ENCODE data around the gene ERFL. TPM values are rescaled to one million over a fixed set of nuclear protein-coding genes. Genes with fewer than 3 reads are reported as not detected.
A peak's percentile ranks its signal among the peaks of the same experiment; 100 is the strongest.

Gene ERFL
- total and polyA plus RNA-seq, 2 of the 8 experiments (the other 6 are each of a cell fraction or from before 2014, with no cell fraction given): 0.12 TPM; not detected in 1

GRCh38 chr19:41911889-41912731, 16.1 kb downstream of the ERFL start:
- 15% methylated on average over 29 of the region's 29 CpGs; no CpG with 5 or more reads in 1 of the 2 experiments for WGBS, 2 experiments (ENCODE audit: extremely low coverage in 1 of 2, insufficient coverage in 1 of 2, insufficient read length in 1 of 2, insufficient replicate concordance in 2 of 2, low coverage in 1 of 2, low lambda C conversion rate in 2 of 2, missing lambda C conversion rate in 1 of 2)
- peak overlapping the region in 2 of 4 experiments; percentile 40 to 52; a peak in 5 of 8 replicates for H3K4me3 ChIP-seq (ENCODE audit: extremely low read depth in 1 of 4, insufficient read depth in 2 of 4, low read depth in 3 of 4, low read length in 4 of 4)
- H4K8ac ChIP-seq (ENCODE audit: extremely low read depth, insufficient read depth, low read length): no peak overlapping the region
- peak overlapping the region; percentile 52; the same call in 1 of the 2 replicates for H2BK5ac ChIP-seq (ENCODE audit: low read depth, low read length)
- H3K23ac ChIP-seq (ENCODE audit: insufficient read length): no peak overlapping the region
- H3K79me2 ChIP-seq (ENCODE audit: control insufficient read depth in 1 of 2, insufficient read depth in 2 of 2, low read length in 2 of 2): no peaks in the 10 kb centered on the region
- H2AFZ ChIP-seq (ENCODE audit: low read length): no peak overlapping the region
- no peak overlapping the region for H3K14ac ChIP-seq (ENCODE audit: insufficient read length)
- FAIRE-seq (no peak), DNase-seq (ENCODE audit: low read depth in 1 of 2, low spot score in 2 of 2) (no peak)
- H3K4ac ChIP-seq (replicated peaks; ENCODE audit: insufficient read length, low read depth, low read length): no peak overlapping the region
- no peak overlapping the region for H3K9ac ChIP-seq (replicated peaks in 1 of 4; ENCODE audit: extremely low read depth in 1 of 4, low read depth in 3 of 4, low read length in 3 of 4)
- H3K4me1 ChIP-seq (replicated peaks in 1 of 4; ENCODE audit: control insufficient read depth in 3 of 4, insufficient read depth in 4 of 4, low read length in 3 of 4): peaks cover 0 to 23% (median 5%) of the 10 kb centered on the region in 4 experiments; a peak in 5 of 7 replicates
- no peaks in the 10 kb centered on the region for H3K36me3 ChIP-seq (ENCODE audit: control insufficient read depth in 2 of 4, insufficient read depth in 4 of 4, low read length in 3 of 4)
- H3K9me3 ChIP-seq (ENCODE audit: insufficient read depth in 2 of 2, low read depth in 1 of 2, low read length in 1 of 2): no peaks in the 10 kb centered on the region
- peak overlapping the region; percentile 90; the same call in 1 of the 2 replicates for H2BK12ac ChIP-seq (ENCODE audit: low read depth, low read length)
- H3K27ac ChIP-seq (ENCODE audit: low read depth, low read length): no peak overlapping the region
- H2BK120ac ChIP-seq (replicated peaks; ENCODE audit: low read depth, low read length): no peak overlapping the region
- no peak overlapping the region; the same call in 1 of the 2 replicates for H3K18ac ChIP-seq (ENCODE audit: extremely low read depth, low read length)
- peaks cover 9 to 33% of the 10 kb centered on the region in 2 experiments for H4K20me1 ChIP-seq (replicated peaks in 1 of 2; ENCODE audit: control insufficient read depth in 1 of 2, insufficient read depth in 2 of 2, low read length in 2 of 2)
- H3K4me2 ChIP-seq (ENCODE audit: insufficient read depth in 1 of 2, low read depth in 2 of 2, low read length in 2 of 2): peak overlapping the region; percentile 54 to 87
- H4K91ac ChIP-seq (replicated peaks; ENCODE audit: insufficient read length, low read length): peak overlapping the region; percentile 37
- peaks cover 56 to 79% (median 75%) of the 10 kb centered on the region in 4 experiments for H3K27me3 ChIP-seq (replicated peaks in 1 of 4; ENCODE audit: control insufficient read depth in 3 of 4, extremely low read depth in 1 of 4, insufficient read depth in 3 of 4, low read length in 3 of 4)
- H3K79me1 ChIP-seq (ENCODE audit: low read depth, low read length): peaks cover 2% of the 10 kb centered on the region
- H2AK5ac ChIP-seq (ENCODE audit: low read depth, low read length): 0 out of 2 replicates have a peak overlapping the region, but pooled peaks have one; percentile 27
- H4K5ac ChIP-seq (ENCODE audit: insufficient read length, low read depth, low read length): no peak overlapping the region
- H2BK15ac ChIP-seq (ENCODE audit: low read length): 0 out of 2 replicates have a peak overlapping the region, but pooled peaks have one; percentile 65
- ChIA-PET CTCF (ENCODE audit: partially characterized antibody) (interaction anchor here (0.8 to 1.8 kb wide), 7 partner anchors 10 to 34 kb away, joined by 3 to 8 read pairs (median 6); no protein-coding TSS in a partner anchor), POLR2A (ENCODE audit: partially characterized antibody) (interaction anchor here (0.7 to 13.1 kb wide), 18 partner anchors 10 to 85 kb away, joined by 3 to 167 read pairs (median 4); partner anchors contain the start of genes ERFL, RABAC1 and RPS19)
- peaks cover 9% of the 10 kb centered on the region; the same call in 1 of the 2 replicates for H3K23me2 ChIP-seq (ENCODE audit: low read depth, low read length)
- H2BK20ac ChIP-seq (ENCODE audit: low read length): no peak overlapping the region
- H3K56ac ChIP-seq (replicated peaks; ENCODE audit: insufficient read length, low read depth, low read length): no peak overlapping the region
- peak; percentile 46 for TF ChIP-seq RNF2 (IDR thresholded peaks at IDR 0.05; ENCODE audit: borderline replicate concordance, low read depth, low read length, missing control alignments, poor library complexity, severe bottlenecking)
- TF ChIP-seq SUZ12 (IDR thresholded peaks at IDR 0.05; ENCODE audit: low read length): peak; percentile 90
- TF ChIP-seq YY1 (IDR thresholded peaks at IDR 0.05; ENCODE audit: low read depth, low read length): no peak
- TF ChIP-seq BACH1 (IDR thresholded peaks at IDR 0.05; ENCODE audit: low read length): no peak
- TF ChIP-seq SIRT6 (IDR thresholded peaks at IDR 0.05; ENCODE audit: low read length): no peak
- TF ChIP-seq ZNF274 (IDR thresholded peaks at IDR 0.05; ENCODE audit: borderline replicate concordance, extremely low read depth, low read length): no peak
- no peak for TF ChIP-seq CHD1 (IDR thresholded peaks at IDR 0.05; ENCODE audit: low read depth, low read length)
- TF ChIP-seq EZH2 (IDR thresholded peaks at IDR 0.05; ENCODE audit: low read depth, low read length, severe bottlenecking): peak; percentile 87
- TF ChIP-seq RXRA (IDR thresholded peaks at IDR 0.05; ENCODE audit: insufficient read depth, low read depth, low read length): no peak
- TF ChIP-seq TCF12 (IDR thresholded peaks at IDR 0.05; ENCODE audit: low read depth, low read length): no peak
- TF ChIP-seq TEAD4 (IDR thresholded peaks at IDR 0.05; ENCODE audit: low read depth, low read length): no peak

Measured in H1 (cell line).